Measurements from ENCODE around the gene CHMP6. TPM values are rescaled to one million over a fixed set of nuclear protein-coding genes. Genes with fewer than 3 reads are reported as not detected.

Gene CHMP6
- polyA plus RNA-seq, 3 donors, result 24.8 to 32.9 (median 25.4) TPM

DNA sequence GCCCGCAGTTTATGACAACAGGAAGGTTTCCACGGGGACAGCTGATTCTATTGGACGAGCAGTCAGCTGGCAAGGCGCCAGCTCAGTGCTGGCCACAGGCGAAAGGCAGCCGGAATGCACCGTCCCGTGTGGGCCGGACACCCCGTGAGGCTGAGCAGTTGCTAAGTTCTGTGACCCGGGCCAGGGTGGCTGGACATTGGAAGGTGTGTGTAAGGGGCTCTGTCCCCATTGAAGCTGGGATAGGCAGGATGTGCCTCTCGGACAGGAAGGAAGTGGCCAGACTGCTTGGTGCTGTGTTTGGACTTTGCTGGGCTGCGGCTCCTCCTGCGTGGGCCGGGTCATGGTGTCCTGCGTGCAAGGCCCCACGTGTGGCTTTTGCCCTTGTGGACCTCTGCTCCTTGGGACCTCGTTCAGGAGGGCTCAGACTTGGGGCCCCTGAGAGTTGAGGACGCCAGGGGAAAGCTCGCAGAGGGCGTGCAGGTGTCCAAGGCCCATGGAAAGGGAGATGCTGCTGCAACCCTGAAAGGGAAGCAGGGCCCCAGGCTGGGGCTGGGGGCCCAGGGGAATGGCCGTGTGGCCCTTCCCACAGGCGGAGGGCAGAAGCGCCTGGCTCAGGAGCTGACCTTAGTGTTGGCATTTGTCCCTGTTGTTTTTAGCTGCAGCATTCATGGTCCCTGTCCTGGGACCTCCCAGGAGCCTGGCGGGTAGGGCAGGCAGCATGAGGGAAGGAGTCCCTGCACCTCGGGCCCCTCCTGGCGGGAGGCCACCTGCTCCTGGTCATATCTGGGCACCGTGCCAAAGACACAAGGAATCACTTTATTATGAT is 53.3 kb downstream of the CHMP6 start:
- DNase-seq (ENCODE audit: extremely low read depth in 1 of 11, low read depth in 9 of 11, low spot score in 4 of 11), result peak in 9 of 11 donors; percentile 75 to 90 (median 87)

GRCh38 chr17:81045590-81046095 is 54.0 kb downstream of the CHMP6 start:
- no peak for DNase-seq (ENCODE audit: extremely low read depth in 1 of 11, low read depth in 9 of 11, low spot score in 4 of 11)

DNA sequence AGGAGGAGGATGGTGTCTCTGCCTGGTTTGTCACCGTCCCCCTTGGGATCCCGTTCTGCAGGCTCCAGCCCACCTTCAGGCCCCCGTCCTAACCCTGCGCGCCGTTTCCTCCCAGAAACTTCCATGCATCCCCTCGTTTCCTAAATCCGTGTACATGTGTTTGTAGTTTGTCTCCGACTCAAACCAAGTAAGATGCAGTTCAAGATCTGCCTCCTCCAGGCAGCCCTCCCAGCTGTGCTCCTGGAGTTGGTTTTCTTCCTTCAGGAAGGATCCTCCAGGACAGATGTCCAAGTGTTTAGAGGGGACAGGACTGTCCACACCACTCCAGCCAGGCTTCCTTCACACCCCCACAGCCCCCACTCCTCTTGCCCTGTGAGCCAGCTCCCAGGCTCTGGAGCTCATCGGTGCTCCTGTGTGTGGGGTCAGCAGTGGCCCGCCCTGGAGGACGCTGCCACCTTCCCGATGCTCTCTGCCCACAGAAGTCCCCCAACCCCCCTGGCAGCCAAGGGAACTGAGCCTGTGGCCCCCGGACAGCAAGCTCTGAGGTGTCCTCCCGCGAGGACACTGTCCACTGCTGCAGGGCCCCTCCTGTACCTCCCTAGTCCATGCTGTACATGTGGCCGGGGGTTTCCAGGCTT is 54.6 kb downstream of the CHMP6 start:
- no peak for DNase-seq (ENCODE audit: extremely low read depth in 1 of 11, low read depth in 9 of 11, low spot score in 4 of 11)

DNA sequence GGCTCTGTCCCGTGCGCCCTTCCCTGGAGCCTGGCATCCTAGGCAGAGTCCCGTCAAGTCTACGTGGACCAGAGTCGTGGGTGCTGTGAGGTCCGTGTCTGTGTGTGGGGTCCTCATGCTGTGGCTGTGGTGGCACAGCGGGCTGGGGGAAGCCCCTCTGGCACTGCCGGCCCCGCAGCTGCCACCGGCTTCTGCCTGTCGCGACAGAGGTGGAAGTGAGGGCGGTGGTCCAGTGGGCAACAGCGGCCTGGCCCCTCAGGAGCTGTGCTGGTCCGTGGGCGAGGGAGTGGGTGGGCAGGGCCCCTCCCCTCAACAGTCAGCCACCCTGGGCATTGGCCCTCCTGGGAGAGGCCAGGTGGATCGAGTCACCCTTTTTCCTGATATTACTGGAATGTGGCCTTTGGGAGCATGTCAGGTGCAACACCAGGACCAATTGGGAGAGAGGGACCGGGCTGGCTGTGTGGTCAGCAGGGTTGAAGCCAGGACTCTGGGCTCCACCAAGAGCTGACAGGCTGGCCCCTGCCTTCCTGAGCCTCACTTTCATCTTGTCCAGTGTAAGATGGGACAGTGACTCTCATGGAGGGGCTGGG is 55.2 kb downstream of the CHMP6 start:
- DNase-seq (ENCODE audit: extremely low read depth in 1 of 11, low read depth in 9 of 11, low spot score in 4 of 11), result no peak

GRCh38 chr17:81048827-81049371 is 57.3 kb downstream of the CHMP6 start:
- no peak for DNase-seq (ENCODE audit: extremely low read depth in 1 of 11, low read depth in 9 of 11, low spot score in 4 of 11)

- DNase-seq (ENCODE audit: extremely low read depth in 1 of 11, low read depth in 9 of 11, low spot score in 4 of 11), result no peak
Measured at GRCh38 chr17:81049372-81049911, 57.8 kb downstream of the CHMP6 start.

Other genes with a start within 250 kb of the CHMP6 start
- gene BAIAP2, start 43.3 kb downstream of the CHMP6 start, polyA plus RNA-seq (ENCODE audit: insufficient read length in 3 of 3), result 10 to 100 TPM; 43.7 to 47.5 (median 44.5) TPM
- under 1 TPM; 0.14 to 0.57 (median 0.22) TPM for gene PVALEF, start 173.7 kb downstream of the CHMP6 start, polyA plus RNA-seq (ENCODE audit: insufficient read length in 3 of 3)
- 1 to 10 TPM; 3.0 to 7.8 (median 4.6) TPM for gene AATK, start 174.4 kb downstream of the CHMP6 start, polyA plus RNA-seq (ENCODE audit: insufficient read length in 3 of 3)
- gene CEP131, start 231.1 kb downstream of the CHMP6 start, polyA plus RNA-seq (ENCODE audit: insufficient read length in 3 of 3), result 10 to 100 TPM; 14.4 to 25.3 (median 20.5) TPM
- 10 to 100 TPM; 14.3 to 28.4 (median 21.5) TPM for gene TEPSIN, start 247.2 kb downstream of the CHMP6 start, polyA plus RNA-seq (ENCODE audit: insufficient read length in 3 of 3)
- gene NDUFAF8, start 247.5 kb downstream of the CHMP6 start, polyA plus RNA-seq (ENCODE audit: insufficient read length in 3 of 3), result 10 to 100 TPM; 48.9 to 58.4 (median 51.8) TPM